WTC11 (cell line): ENCODE results near the gene SLC2A9.

Experiments used
- ARID4B ChIP-seq: sonication (generic); formaldehyde crosslinking; IDR thresholded peaks from 2 replicates; pipeline ENCODE4 v1.8.0; 2023; ENCODE audit warnings: missing genetic modification reagents, mild to moderate bottlenecking, borderline replicate concordance
- CTCF ChIP-seq: fragments of 200-600 bp; IDR thresholded peaks from 2 replicates; pipeline ENCODE4 v1.8.0; 2022; ENCODE audit warnings: antibody characterized with exemption
- ELF4 ChIP-seq: sonication (generic); formaldehyde crosslinking; IDR thresholded peaks from 2 replicates; pipeline ENCODE4 v1.8.1; 2022; ENCODE audit warnings: low read depth, mild to moderate bottlenecking, moderate library complexity, missing genetic modification reagents
- ETV6 ChIP-seq: sonication (generic); formaldehyde crosslinking; IDR thresholded peaks from 2 replicates; pipeline ENCODE4 v1.8.1; 2022; ENCODE audit warnings: mild to moderate bottlenecking, missing genetic modification reagents
- KAT7 ChIP-seq: sonication (generic); formaldehyde crosslinking; IDR thresholded peaks from 2 replicates; pipeline ENCODE4 v1.8.1; 2023; ENCODE audit warnings: missing genetic modification reagents, mild to moderate bottlenecking, borderline replicate concordance
- NR1H2 ChIP-seq: sonication (generic); formaldehyde crosslinking; IDR thresholded peaks from 2 replicates; pipeline ENCODE4 v1.9.0; 2021; ENCODE audit warnings: mild to moderate bottlenecking, moderate library complexity, missing genetic modification reagents
- RORB ChIP-seq: fragments of 250-450 bp; sonication (Bioruptor Pico); IDR thresholded peaks from 2 replicates; pipeline ENCODE4 v1.9.0; 2021; ENCODE audit warnings: mild to moderate bottlenecking
- SMAD4 ChIP-seq: sonication (generic); formaldehyde crosslinking; IDR thresholded peaks from 2 replicates; pipeline ENCODE4 v1.8.0; 2022; ENCODE audit warnings: mild to moderate bottlenecking, missing genetic modification reagents
- SP1 ChIP-seq: sonication (generic); formaldehyde crosslinking; conservative IDR thresholded peaks from 2 replicates; pipeline ENCODE4 v1.8.1; 2022; ENCODE audit warnings: missing genetic modification reagents
- USF2 ChIP-seq: sonication (generic); formaldehyde crosslinking; IDR thresholded peaks from 2 replicates; pipeline ENCODE4 v1.8.1; 2023; ENCODE audit warnings: mild to moderate bottlenecking, missing genetic modification reagents, moderate library complexity
- TF ChIP-seq, protein P1 (sequence below): sonication (generic); formaldehyde crosslinking; IDR thresholded peaks from 2 replicates; pipeline ENCODE4 v1.8.1; 2022; ENCODE audit warnings: mild to moderate bottlenecking, missing genetic modification reagents, moderate library complexity, borderline replicate concordance
- TF ChIP-seq, protein P2 (sequence below): sonication (generic); formaldehyde crosslinking; IDR thresholded peaks from 2 replicates; pipeline ENCODE4 v1.8.0; 2022; ENCODE audit warnings: mild to moderate bottlenecking, missing genetic modification reagents
- TF ChIP-seq, protein P3 (sequence below): sonication (generic); formaldehyde crosslinking; IDR thresholded peaks from 2 replicates; pipeline ENCODE4 v1.8.0; 2022; ENCODE audit warnings: mild to moderate bottlenecking, missing genetic modification reagents

GRCh38 chr4:9859810-9860209 is 161.5 kb downstream of the SLC2A9 start:
- TF ChIP-seq USF2 (CRISPR knock-in tag), result no peak
- no peak for TF ChIP-seq CTCF
- no peak for TF ChIP-seq ARID4B (CRISPR knock-in tag)
- TF ChIP-seq KAT7 (CRISPR knock-in tag), result no peak
- TF ChIP-seq ETV6 (CRISPR knock-in tag), result no peak
- TF ChIP-seq, protein P1, sequence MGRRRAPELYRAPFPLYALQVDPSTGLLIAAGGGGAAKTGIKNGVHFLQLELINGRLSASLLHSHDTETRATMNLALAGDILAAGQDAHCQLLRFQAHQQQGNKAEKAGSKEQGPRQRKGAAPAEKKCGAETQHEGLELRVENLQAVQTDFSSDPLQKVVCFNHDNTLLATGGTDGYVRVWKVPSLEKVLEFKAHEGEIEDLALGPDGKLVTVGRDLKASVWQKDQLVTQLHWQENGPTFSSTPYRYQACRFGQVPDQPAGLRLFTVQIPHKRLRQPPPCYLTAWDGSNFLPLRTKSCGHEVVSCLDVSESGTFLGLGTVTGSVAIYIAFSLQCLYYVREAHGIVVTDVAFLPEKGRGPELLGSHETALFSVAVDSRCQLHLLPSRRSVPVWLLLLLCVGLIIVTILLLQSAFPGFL (CRISPR knock-in tag), result no peak
- no peak for TF ChIP-seq ELF4 (CRISPR knock-in tag)
- no peak for TF ChIP-seq SP1 (CRISPR knock-in tag)
- no peak for TF ChIP-seq SMAD4 (CRISPR knock-in tag)
- no peak for TF ChIP-seq RORB (CRISPR knock-in tag)
- TF ChIP-seq, protein P2, sequence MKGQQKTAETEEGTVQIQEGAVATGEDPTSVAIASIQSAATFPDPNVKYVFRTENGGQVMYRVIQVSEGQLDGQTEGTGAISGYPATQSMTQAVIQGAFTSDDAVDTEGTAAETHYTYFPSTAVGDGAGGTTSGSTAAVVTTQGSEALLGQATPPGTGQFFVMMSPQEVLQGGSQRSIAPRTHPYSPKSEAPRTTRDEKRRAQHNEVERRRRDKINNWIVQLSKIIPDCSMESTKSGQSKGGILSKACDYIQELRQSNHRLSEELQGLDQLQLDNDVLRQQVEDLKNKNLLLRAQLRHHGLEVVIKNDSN (CRISPR knock-in tag), result no peak
- TF ChIP-seq, protein P3, sequence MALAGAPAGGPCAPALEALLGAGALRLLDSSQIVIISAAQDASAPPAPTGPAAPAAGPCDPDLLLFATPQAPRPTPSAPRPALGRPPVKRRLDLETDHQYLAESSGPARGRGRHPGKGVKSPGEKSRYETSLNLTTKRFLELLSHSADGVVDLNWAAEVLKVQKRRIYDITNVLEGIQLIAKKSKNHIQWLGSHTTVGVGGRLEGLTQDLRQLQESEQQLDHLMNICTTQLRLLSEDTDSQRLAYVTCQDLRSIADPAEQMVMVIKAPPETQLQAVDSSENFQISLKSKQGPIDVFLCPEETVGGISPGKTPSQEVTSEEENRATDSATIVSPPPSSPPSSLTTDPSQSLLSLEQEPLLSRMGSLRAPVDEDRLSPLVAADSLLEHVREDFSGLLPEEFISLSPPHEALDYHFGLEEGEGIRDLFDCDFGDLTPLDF (CRISPR knock-in tag), result no peak
- TF ChIP-seq NR1H2, result no peak
